Upper lobe of right lung (tissue), 1 donor: Measurements from ENCODE around the gene NACA. TPM values are rescaled to one million over a fixed set of nuclear protein-coding genes. Genes with fewer than 3 reads are reported as not detected.

Source experiments
- ATAC-seq: fragments of 200-7000 bp; cut with Tn5 transposase; one replicate; pipeline ENCODE4 v1.9.1; 2020; ENCODE audit warnings: mild to moderate bottlenecking, moderate library complexity
- DNase-seq: peaks from one replicate; pipeline ENCODE4 v3.0.0-alpha.2; 2020
- H3K27ac ChIP-seq: fragments of 200-600 bp; one replicate; pipeline ENCODE4 v1.8.0; 2022
- H3K27me3 ChIP-seq: fragments of 200-600 bp; one replicate; pipeline ENCODE4 v1.8.0; 2022; ENCODE audit warnings: mild to moderate bottlenecking
- H3K36me3 ChIP-seq: fragments of 200-600 bp; one replicate; pipeline ENCODE4 v1.8.0; 2022
- H3K4me1 ChIP-seq: fragments of 200-600 bp; one replicate; pipeline ENCODE4 v1.8.0; 2022
- H3K4me3 ChIP-seq: fragments of 200-600 bp; one replicate; pipeline ENCODE4 v1.8.0; 2022; ENCODE audit warnings: mild to moderate bottlenecking
- H3K9me3 ChIP-seq: fragments of 200-600 bp; one replicate; pipeline ENCODE4 v1.8.0; 2022
- CTCF ChIP-seq: fragments of 200-600 bp; IDR thresholded peaks from one replicate; pipeline ENCODE4 v1.8.0; 2022; ENCODE audit warnings: antibody characterized with exemption
- intact Hi-C: fragments of 100-400 bp; cut with DNase I; formaldehyde crosslinking; loops from one replicate; pipeline ENCODE4 v1.11.0; 2022
- total RNA-seq: library from RNA; stranded (reverse); fragmentation: NEBNext Ultra II Directional; extraction: Animal tissue kit (Norgen Biotek cat#: 25700); gene quantifications from one replicate; pipeline ENCODE4 v1.2.1, GENCODE V29; 2021
- donor health status: DM: no; HTN: yes; CAD: no; lungs with severe emphysema.

NACA gene
- total RNA-seq, 1 donor from 2014 or later = 665 TPM

- H3K36me3 ChIP-seq = peaks cover 27% of the 10 kb centered on the region
- ATAC-seq = no peak
- no peak for DNase-seq
- peaks cover 40% of the 10 kb centered on the region for H3K4me1 ChIP-seq
- H3K27ac ChIP-seq = no peak overlapping the region
- H3K4me3 ChIP-seq = no peak overlapping the region
- H3K27me3 ChIP-seq = no peaks in the 10 kb centered on the region
- TF ChIP-seq CTCF = no peak
- H3K9me3 ChIP-seq = no peaks in the 10 kb centered on the region
- intact Hi-C loops = no loop called here
These were observed 42.8 kb downstream of the NACA start for GRCh38 chr12:56682323-56682722.

DNA sequence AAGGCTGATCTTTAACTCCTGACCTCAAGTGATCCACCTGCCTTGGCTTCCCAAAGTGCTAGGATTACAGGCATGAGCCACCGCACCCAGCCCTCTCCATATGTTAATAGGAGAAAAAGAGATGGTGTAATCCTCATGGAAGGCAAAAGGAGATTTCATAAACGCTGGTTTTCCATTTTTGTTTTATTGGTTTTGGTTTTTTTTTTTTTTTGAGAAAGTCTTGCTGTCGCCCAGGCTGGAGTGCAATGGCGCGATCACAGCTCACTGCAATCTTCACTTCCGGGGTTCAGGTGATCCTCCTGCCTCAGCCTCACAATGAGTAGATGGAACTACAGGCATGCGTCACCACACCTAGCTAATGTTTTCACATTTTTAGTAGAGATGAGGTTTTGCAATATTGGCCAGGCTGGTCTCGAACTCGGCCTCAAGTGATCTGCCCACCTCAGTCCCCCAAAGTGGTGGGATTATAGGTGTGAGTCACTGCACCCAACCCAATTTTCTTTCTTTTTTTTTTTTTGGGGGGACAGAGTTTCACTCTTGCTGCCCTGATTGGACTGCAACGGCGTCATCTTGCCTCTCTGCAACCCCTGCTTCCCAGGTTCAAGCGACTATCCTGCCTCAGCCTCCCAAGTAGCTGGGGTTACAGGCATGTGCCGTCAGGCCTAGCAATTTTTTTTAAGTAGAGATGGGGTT lies 45.1 kb downstream of the NACA start:
- ATAC-seq = no peak
- peak; percentile 12 for DNase-seq
- Histone ChIP-seq H3K36me3 (peaks cover 28% of the 10 kb centered on the region), H3K9me3 (no peaks in the 10 kb centered on the region), H3K27ac (no peak overlapping the region), H3K27me3 (no peaks in the 10 kb centered on the region), H3K4me3 (no peak overlapping the region), H3K4me1 (peaks cover 32% of the 10 kb centered on the region)
- intact Hi-C loops = no loop called here
- no peak for TF ChIP-seq CTCF

DNA sequence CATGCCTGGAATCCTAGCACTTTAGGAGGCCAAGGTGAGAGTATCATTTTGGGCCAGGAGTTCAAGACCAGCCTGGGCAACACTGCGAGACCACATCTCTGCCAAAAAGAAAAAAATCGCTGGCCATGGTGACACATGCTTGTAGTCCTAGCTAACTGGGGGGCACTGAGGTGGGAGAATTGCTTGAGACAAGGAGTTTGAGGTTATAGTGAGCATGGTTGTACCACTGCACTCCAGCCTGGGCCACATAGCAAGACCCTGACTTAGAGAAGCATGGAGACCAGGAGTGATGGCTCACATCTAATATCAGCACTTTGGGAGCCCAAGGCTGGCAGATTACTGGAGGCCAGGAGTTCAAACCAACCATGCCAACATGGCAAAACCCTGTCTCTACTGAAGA lies 46.2 kb downstream of the NACA start:
- Histone ChIP-seq H3K27me3 (no peaks in the 10 kb centered on the region), H3K9me3 (no peaks in the 10 kb centered on the region), H3K36me3 (peaks cover 28% of the 10 kb centered on the region), H3K4me1 (peaks cover 25% of the 10 kb centered on the region), H3K4me3 (no peak overlapping the region), H3K27ac (no peak overlapping the region)
- DNase-seq (no peak), ATAC-seq (no peak)
- intact Hi-C loops = no loop called here
- no peak for TF ChIP-seq CTCF

DNA sequence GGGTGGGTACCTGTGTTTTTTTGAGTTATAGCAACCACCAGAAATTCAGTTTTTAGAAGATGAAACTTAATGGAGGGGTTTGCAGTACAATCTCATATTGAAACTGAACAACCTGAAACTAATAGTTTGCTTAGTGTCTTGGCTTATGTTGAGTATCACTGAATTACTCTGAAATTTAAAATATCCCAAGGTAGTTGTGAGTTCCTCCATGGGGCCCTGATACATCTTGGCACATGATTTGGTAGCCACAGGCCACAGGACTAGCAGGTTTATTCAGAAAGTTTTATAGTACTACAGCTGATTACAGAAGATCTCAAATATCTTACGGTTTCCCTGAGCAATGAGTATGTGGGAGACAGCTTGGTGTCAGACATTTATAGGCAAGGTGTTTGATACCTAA lies 47.4 kb downstream of the NACA start:
- H3K27me3 ChIP-seq = no peaks in the 10 kb centered on the region
- no peak overlapping the region for H3K4me3 ChIP-seq
- peaks cover 33% of the 10 kb centered on the region for H3K36me3 ChIP-seq
- ATAC-seq (no peak), DNase-seq (no peak)
- no peak for TF ChIP-seq CTCF
- no peak overlapping the region for H3K27ac ChIP-seq
- H3K9me3 ChIP-seq = no peaks in the 10 kb centered on the region
- intact Hi-C loops = no loop called here
- H3K4me1 ChIP-seq = peaks cover 16% of the 10 kb centered on the region

DNA sequence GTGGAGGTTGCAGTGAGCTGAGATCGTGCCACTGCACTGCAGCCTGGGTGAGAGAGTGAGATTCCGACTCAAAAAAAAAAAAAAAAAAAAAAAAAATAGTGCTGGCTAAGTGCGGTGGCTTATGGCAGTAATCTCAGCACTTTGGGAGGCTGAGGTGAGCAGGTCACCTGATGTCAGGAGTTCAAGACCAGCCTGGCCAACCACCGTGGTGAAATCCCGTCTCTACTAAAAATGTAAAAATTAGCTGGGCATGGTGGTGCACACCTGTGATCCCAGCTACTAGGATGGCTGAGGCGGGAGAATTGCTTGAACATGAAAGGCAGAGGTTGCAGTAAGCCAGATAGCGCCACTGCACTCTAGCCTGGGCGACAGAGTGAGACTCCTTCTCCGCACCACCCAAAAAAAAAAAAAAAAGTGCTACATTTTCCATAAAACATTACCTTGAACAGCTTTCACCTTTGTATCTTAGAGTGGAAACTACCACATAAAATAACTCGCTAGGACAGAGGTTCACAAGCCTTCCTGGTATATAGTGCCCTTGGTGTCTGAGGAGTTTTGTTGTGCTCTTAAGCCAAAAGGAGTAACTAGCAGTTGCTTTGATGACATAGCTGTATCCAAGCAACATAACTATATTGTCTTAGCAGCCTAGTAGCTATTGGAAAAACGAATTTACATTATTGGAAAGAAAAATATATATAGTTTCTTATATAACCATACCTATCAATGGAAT lies 48.1 kb downstream of the NACA start:
- Histone ChIP-seq H3K27ac (no peak overlapping the region), H3K4me3 (no peak overlapping the region), H3K36me3 (peaks cover 36% of the 10 kb centered on the region), H3K27me3 (no peaks in the 10 kb centered on the region), H3K4me1 (peaks cover 12% of the 10 kb centered on the region), H3K9me3 (no peaks in the 10 kb centered on the region)
- no peak for TF ChIP-seq CTCF
- intact Hi-C loops = no loop called here
- no peak for ATAC-seq
- peak; percentile 15 for DNase-seq
